PFSK-1 (cell line): ENCODE results near the gene CEMIP.

Experiments
- POLR2AphosphoS5 ChIP-seq: IDR thresholded peaks from 2 replicates; pipeline ENCODE4 v1.6.1; 2012; ENCODE audit warnings: low read depth, mild to moderate bottlenecking, control low read depth, low read length, moderate library complexity
- SIN3A ChIP-seq: IDR thresholded peaks from 2 replicates; pipeline ENCODE4 v1.6.1; 2012; ENCODE audit warnings: mild to moderate bottlenecking, low read length, moderate library complexity, borderline replicate concordance; ENCODE audit not compliant: insufficient read depth

DNA sequence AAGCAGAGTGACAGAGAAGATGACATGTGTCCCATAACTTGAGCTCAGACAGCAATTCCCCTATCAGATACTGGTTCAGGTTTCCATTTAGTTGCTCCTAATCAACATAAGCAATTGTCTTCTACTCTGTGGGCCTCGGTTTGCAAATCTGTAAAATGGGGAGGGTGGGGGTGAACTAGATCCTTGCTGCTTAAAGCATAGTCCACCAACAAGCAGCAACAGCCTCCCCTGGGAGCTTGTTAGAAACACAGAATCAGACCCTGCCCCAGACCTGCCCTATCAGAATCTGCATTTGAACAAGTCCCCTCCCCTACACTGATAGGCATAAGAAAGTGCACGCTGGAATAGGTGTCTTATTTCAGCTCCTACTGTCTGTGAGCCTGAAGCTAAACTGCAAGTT lies 87.8 kb downstream of the CEMIP start:
- no peak for TF ChIP-seq SIN3A
- no peak for TF ChIP-seq POLR2AphosphoS5
